IMR-90 (cell line): ENCODE data around the gene ADAM23. TPM values are rescaled to one million over a fixed set of nuclear protein-coding genes. Genes with fewer than 3 reads are reported as not detected.

Source experiments
- ATAC-seq: fragments of 200-7000 bp; cut with Tn5 transposase; 2 replicates; pipeline ENCODE4 v1.9.1; 2020; ENCODE audit warnings: low read depth, mild to moderate bottlenecking, moderate library complexity
- BruUV-seq: library from RNA; stranded (reverse); fragments of 400-500 nt; replicated peaks from 2 replicates; lab custom pipeline; 2021; lab: Mats Ljungman, UMichigan
- CTCF ChIA-PET: fragments of 300-600 bp; formaldehyde crosslinking; extraction: SDS; loops from one replicate; lab custom pipeline; 2021; ENCODE audit warnings: antibody characterized with exemption; lab: Yijun Ruan, JAX
- POLR2A ChIA-PET: fragments of 300-600 bp; sonication (Branson Sonifier 250); formaldehyde crosslinking; loops from one replicate; lab custom pipeline; 2022; ENCODE audit warnings: antibody characterized with exemption; ENCODE audit not compliant: unreplicated experiment; lab: Charles Lee
- DNase-seq: peaks from one replicate; pipeline ENCODE4 v3.0.0; 2013
- H2AFZ ChIP-seq: replicated peaks from 2 replicates; pipeline ENCODE3; 2013; ENCODE audit warnings: low read length, mild to moderate bottlenecking; ENCODE audit not compliant: poor library complexity
- H2AK5ac ChIP-seq: 2 replicates; pipeline ENCODE4 v1.6.1; 2013; ENCODE audit warnings: low read depth, low read length, inconsistent platforms
- H2AK9ac ChIP-seq: replicated peaks from 2 replicates; pipeline ENCODE3; 2013; ENCODE audit warnings: mild to moderate bottlenecking, low read depth, low read length, moderate library complexity; ENCODE audit not compliant: poor library complexity
- H2BK120ac ChIP-seq: 2 replicates; pipeline ENCODE4 v1.6.1; 2013; ENCODE audit warnings: low read depth, low read length, inconsistent platforms
- H2BK15ac ChIP-seq: 3 replicates; pipeline ENCODE4 v1.6.1; 2013; ENCODE audit warnings: low read depth, low read length, inconsistent platforms
- H2BK20ac ChIP-seq: 2 replicates; pipeline ENCODE4 v1.6.1; 2013; ENCODE audit warnings: low read depth, mild to moderate bottlenecking, inconsistent platforms, low read length, moderate library complexity
- H2BK5ac ChIP-seq: 2 replicates; pipeline ENCODE4 v1.6.1; 2013; ENCODE audit warnings: mild to moderate bottlenecking, low read depth, low read length, inconsistent platforms; ENCODE audit not compliant: poor library complexity, severe bottlenecking
- H3K14ac ChIP-seq: replicated peaks from 2 replicates; pipeline ENCODE4 v1.6.1; 2013; ENCODE audit warnings: low read depth, low read length, inconsistent platforms
- H3K18ac ChIP-seq: 2 replicates; pipeline ENCODE4 v1.6.1; 2013; ENCODE audit warnings: low read depth, low read length, control low read depth
- H3K23ac ChIP-seq: 2 replicates; pipeline ENCODE4 v1.6.1; 2013; ENCODE audit warnings: low read depth, low read length, inconsistent platforms
- H3K27ac ChIP-seq: 2 replicates; pipeline ENCODE4 v1.5.1; 2013; ENCODE audit warnings: mild to moderate bottlenecking, control low read depth, low read length; ENCODE audit not compliant: insufficient read depth
- H3K27me3 ChIP-seq: 2 replicates; pipeline ENCODE4 v1.6.1; 2013; ENCODE audit warnings: low read length; ENCODE audit not compliant: control insufficient read depth, insufficient read depth
- H3K36me3 ChIP-seq: 2 replicates; pipeline ENCODE4 v1.6.1; 2013; ENCODE audit warnings: low read length, mixed read lengths; ENCODE audit not compliant: control insufficient read depth, insufficient read depth
- H3K4ac ChIP-seq: 2 replicates; pipeline ENCODE4 v1.6.1; 2013; ENCODE audit warnings: low read depth, low read length, inconsistent platforms
- H3K4me1 ChIP-seq: 2 replicates; pipeline ENCODE4 v1.6.1; 2013; ENCODE audit warnings: low read length, mixed read lengths; ENCODE audit not compliant: control insufficient read depth, insufficient read depth
- H3K4me2 ChIP-seq: 2 replicates; pipeline ENCODE4 v1.6.1; 2013; ENCODE audit warnings: low read depth, mild to moderate bottlenecking, control low read depth, low read length, moderate library complexity
- H3K4me3 ChIP-seq: 2 replicates; pipeline ENCODE4 v1.5.1; 2013; ENCODE audit warnings: low read depth, mild to moderate bottlenecking, control low read depth, low read length, moderate library complexity; ENCODE audit not compliant: insufficient read depth
- H3K56ac ChIP-seq: 2 replicates; pipeline ENCODE4 v1.6.1; 2013; ENCODE audit warnings: low read length, inconsistent platforms; ENCODE audit not compliant: insufficient read depth; ENCODE audit errors: extremely low read depth
- H3K79me1 ChIP-seq, 2 experiments: 2 replicates each; pipeline ENCODE4 v1.6.1; 2013; ENCODE audit warnings: low read length in 2 of 2, inconsistent platforms in 1 of 2, low read depth in 1 of 2
- H3K9ac ChIP-seq: 2 replicates; pipeline ENCODE4 v1.6.1; 2013; ENCODE audit warnings: low read depth, low read length, control low read depth
- H3K9me1 ChIP-seq: 2 replicates; pipeline ENCODE4 v1.6.1; 2013; ENCODE audit warnings: low read length, inconsistent platforms; ENCODE audit not compliant: insufficient read depth
- H3K9me3 ChIP-seq: 2 replicates; pipeline ENCODE4 v1.6.1; 2013; ENCODE audit warnings: low read length; ENCODE audit not compliant: control insufficient read depth, insufficient read depth
- H4K20me1 ChIP-seq: 2 replicates; pipeline ENCODE4 v1.6.1; 2013; ENCODE audit warnings: low read length, inconsistent platforms; ENCODE audit not compliant: insufficient read depth
- H4K5ac ChIP-seq: 2 replicates; pipeline ENCODE4 v1.6.1; 2013; ENCODE audit warnings: mild to moderate bottlenecking, low read depth, low read length, control low read depth
- H4K8ac ChIP-seq, 2 experiments: 2 replicates each; pipeline ENCODE4 v1.6.1; 2013; ENCODE audit warnings: low read depth in 2 of 2, low read length in 2 of 2, control low read depth in 1 of 2, inconsistent platforms in 1 of 2
- H4K91ac ChIP-seq: 2 replicates; pipeline ENCODE4 v1.6.1; 2013; ENCODE audit warnings: low read depth, low read length, inconsistent platforms; ENCODE audit not compliant: insufficient read depth
- BHLHE40 ChIP-seq: fragments of 150-350 bp; IDR thresholded peaks from 2 replicates; pipeline ENCODE4 v1.6.1; 2016; ENCODE audit warnings: mild to moderate bottlenecking, low read depth, low read length
- CEBPB ChIP-seq: IDR thresholded peaks from 2 replicates; pipeline ENCODE4 v1.6.1; 2012; ENCODE audit warnings: low read depth, low read length, improper control_type of control experiment
- CHD1 ChIP-seq: IDR thresholded peaks from 2 replicates; pipeline ENCODE4 v1.6.1; 2012; ENCODE audit warnings: low read depth, low read length, improper control_type of control experiment
- MAZ ChIP-seq: IDR thresholded peaks from 2 replicates; pipeline ENCODE4 v1.6.1; 2012; ENCODE audit warnings: low read depth, mild to moderate bottlenecking, low read length, improper control_type of control experiment, moderate library complexity, borderline replicate concordance
- NFE2L2 ChIP-seq: fragments of 150-350 bp; IDR thresholded peaks from 2 replicates; pipeline ENCODE4 v1.6.1; 2016; ENCODE audit warnings: low read depth, mild to moderate bottlenecking, low read length
- RFX5 ChIP-seq: IDR thresholded peaks from 2 replicates; pipeline ENCODE4 v1.8.0; 2012; ENCODE audit warnings: low read depth, mild to moderate bottlenecking, low read length, moderate library complexity
- SMC3 ChIP-seq: fragments of 150-350 bp; IDR thresholded peaks from 2 replicates; pipeline ENCODE4 v1.6.1; 2016; ENCODE audit warnings: low read depth, mild to moderate bottlenecking, antibody characterized with exemption, low read length, moderate library complexity
- WGBS, 2 experiments: methylation state at CpG; one replicate each; pipeline versions ENCODE4 v1.1.5 to v1.1.7; 2013; ENCODE audit warnings: missing lambda C conversion rate in 2 of 2; ENCODE audit not compliant: insufficient read length in 1 of 2; ENCODE audit errors: extremely low coverage in 2 of 2; 5-methylcytosine and 5-hydroxymethylcytosine counted together
- dilution Hi-C: fragments of 300-500 bp; cut with HindIII; formaldehyde crosslinking; loops from one replicate; pipeline ENCODE4 v1.14.3; 2018; ENCODE audit warnings: low sequenced_read_pairs; ENCODE audit not compliant: unreplicated experiment
- in situ Hi-C: fragments of 300-500 bp; cut with MboI; formaldehyde crosslinking; loops from 3 replicates; pipeline ENCODE4 v1.14.3; 2019; ENCODE audit warnings: low sequenced_read_pairs, inconsistent platforms, mixed read lengths
- intact Hi-C: fragments of 100-400 bp; cut with micrococcal nuclease; formaldehyde crosslinking; loops from 2 replicates; pipeline ENCODE4 v1.10.0; 2022
- polyA plus RNA-seq, 3 experiments: library from polyadenylated mRNA; depleted of rRNA; stranded (reverse); fragments of >200 nt; gene quantifications; 2 replicates each; pipeline ENCODE4 v1.2.3, GENCODE V29; 2012; ENCODE audit warnings: low replicate concordance in 1 of 3
- total RNA-seq: library from RNA; depleted of rRNA; stranded (reverse); fragments of >200 nt; gene quantifications from 2 replicates; pipeline ENCODE4 v1.2.3, GENCODE V29; 2012

Gene ADAM23
- total and polyA plus RNA-seq, 2 of the 4 experiments (the other 2 are of a cell fraction): 2.9 to 10.3 TPM

- WGBS, 2 experiments: 100% methylated on average over 1 of the region's 1 CpG; no CpG with 5 or more reads in 1 of the 2 experiments
- H2AFZ ChIP-seq: no peak overlapping the region
- H2BK20ac ChIP-seq: no peak overlapping the region
- H4K20me1 ChIP-seq: no peaks in the 10 kb centered on the region
- no peak overlapping the region for H3K27ac ChIP-seq
- H3K4me2 ChIP-seq: no peak overlapping the region
- no peak overlapping the region for H3K23ac ChIP-seq
- DNase-seq (peak; percentile 22), ATAC-seq (peak; percentile 48; the same call in 1 of the 2 replicates)
- H2BK120ac ChIP-seq: no peak overlapping the region
- no peak overlapping the region for H3K56ac ChIP-seq
- in situ Hi-C loops: no loop called here
- no peaks in the 10 kb centered on the region for H3K4me1 ChIP-seq
- no peak overlapping the region for H3K9ac ChIP-seq
- BruUV-seq: no TSS peak
- peaks cover 1% of the 10 kb centered on the region; the same call in 1 of the 2 replicates for H3K36me3 ChIP-seq
- no peaks in the 10 kb centered on the region for H3K27me3 ChIP-seq
- H3K9me1 ChIP-seq: 0 out of 2 replicates have a peak, but pooled peaks cover 3% of the 10 kb centered on the region
- dilution Hi-C loops: no loop called here
- no peak overlapping the region for H2BK15ac ChIP-seq
- no peak overlapping the region for H2AK9ac ChIP-seq
- no peak overlapping the region for H3K18ac ChIP-seq
- no peak overlapping the region for H3K14ac ChIP-seq
- H4K8ac ChIP-seq: no peak overlapping the region
- no peaks in the 10 kb centered on the region for H3K79me1 ChIP-seq
- intact Hi-C loops: no loop called here
- no peak overlapping the region for H2AK5ac ChIP-seq
- no peak overlapping the region for H4K91ac ChIP-seq
- ChIA-PET POLR2A (no interaction called here), CTCF (no interaction called here)
- H4K5ac ChIP-seq: no peak overlapping the region
- no peaks in the 10 kb centered on the region for H3K9me3 ChIP-seq
- no peak overlapping the region for H3K4ac ChIP-seq
- H3K4me3 ChIP-seq: no peak overlapping the region
- H2BK5ac ChIP-seq: no peak overlapping the region
- TF ChIP-seq BHLHE40 (no peak), MAZ (no peak), CEBPB (no peak), RFX5 (no peak), CHD1 (no peak), NFE2L2 (no peak), SMC3 (no peak)
Observed at GRCh38 chr2:206561962-206562361, 118.6 kb downstream of the ADAM23 start.
